HepG2 (cell line): ENCODE measurements around the gene SMYD2. TPM values are rescaled to one million over a fixed set of nuclear protein-coding genes. Genes with fewer than 3 reads are reported as not detected.

ENCODE experiments used
- ATAC-seq: fragments of 200-7000 bp; cut with Tn5 transposase; 3 replicates; pipeline ENCODE4 v1.9.1; 2020; ENCODE audit warnings: mild to moderate bottlenecking, moderate library complexity
- BruUV-seq: library from RNA; stranded (reverse); fragments of 400-500 nt; replicated peaks from 2 replicates; lab custom pipeline; 2021; lab: Mats Ljungman, UMichigan
- CTCF ChIA-PET: fragments of 300-600 bp; formaldehyde crosslinking; extraction: SDS; loops from one replicate; lab custom pipeline; 2021; ENCODE audit warnings: low total read pairs, inconsistent platforms, low intra/inter-chr PET ratio; lab: Yijun Ruan, JAX
- POLR2A ChIA-PET: fragments of 350-600 bp; sonication (Branson Sonifier 250); formaldehyde crosslinking; loops from one replicate; lab custom pipeline; 2020; ENCODE audit warnings: antibody characterized with exemption, inconsistent platforms; lab: Yijun Ruan, JAX
- DNase-seq: peaks from one replicate; pipeline ENCODE4 v3.0.0-alpha.2; 2015; ENCODE audit warnings: low spot score
- FAIRE-seq: peaks from 3 replicates; lab custom pipeline; 2011; peaks lifted over from hg19 to GRCh38; lab: Jason Lieb, UNC
- H2AFZ ChIP-seq: one replicate; pipeline ENCODE4 v1.6.1; 2011; ENCODE audit warnings: low read length, inconsistent platforms
- H3K27ac ChIP-seq: fragments of 300-600 bp; 3 replicates; pipeline ENCODE4 v1.8.0; 2011; ENCODE audit warnings: mixed run types, mild to moderate bottlenecking, mixed read lengths, low read length, inconsistent platforms; ENCODE audit not compliant: insufficient read depth; ENCODE audit errors: extremely low read length
- H3K27me3 ChIP-seq, 2 experiments: fragments of 200-600 bp in 1 of 2; 2 replicates in 1 of 2; 3 replicates in 1 of 2; pipeline versions ENCODE4 v1.6.0 to v1.8.0; 2011; ENCODE audit warnings: low read length in 2 of 2, mild to moderate bottlenecking in 2 of 2, moderate library complexity in 2 of 2, inconsistent platforms in 1 of 2; ENCODE audit not compliant: insufficient read depth in 2 of 2, control insufficient read depth in 1 of 2
- H3K36me3 ChIP-seq, 2 experiments: fragments of 200-600 bp in 1 of 2; replicated peaks in 1 of 2; 2 replicates in 1 of 2; 3 replicates in 1 of 2; pipeline versions ENCODE4 v1.5.1 to v1.8.0; 2011; ENCODE audit warnings: low read length in 2 of 2, inconsistent platforms in 1 of 2; ENCODE audit not compliant: insufficient read depth in 2 of 2, control insufficient read depth in 1 of 2
- H3K4me1 ChIP-seq: 2 replicates; pipeline ENCODE4 v1.5.1; 2012; ENCODE audit warnings: low read length, inconsistent platforms; ENCODE audit not compliant: insufficient read depth
- H3K4me2 ChIP-seq: 2 replicates; pipeline ENCODE4 v1.6.0; 2011; ENCODE audit warnings: low read depth, low read length, inconsistent platforms
- H3K4me3 ChIP-seq, 3 experiments: fragments of 200-600 bp in 1 of 3; sonication (generic), shearing (Covaris generic) in 1 of 3; replicated peaks in 1 of 3; 2 replicates each; pipeline ENCODE4 v1.5.1; 2011 to 2016; ENCODE audit warnings: low read length in 3 of 3, inconsistent platforms in 2 of 3, low read depth in 2 of 3, mild to moderate bottlenecking in 2 of 3, control low read depth in 1 of 3, mixed read lengths in 1 of 3; ENCODE audit not compliant: insufficient read depth in 1 of 3
- H3K79me2 ChIP-seq: one replicate; pipeline ENCODE4 v1.6.1; 2011; ENCODE audit warnings: low read length, inconsistent platforms; ENCODE audit not compliant: insufficient read depth
- H3K9ac ChIP-seq: 2 replicates; pipeline ENCODE4 v1.6.0; 2011; ENCODE audit warnings: mild to moderate bottlenecking, low read depth, low read length, inconsistent platforms; ENCODE audit not compliant: insufficient read depth
- H3K9me3 ChIP-seq: 2 replicates; pipeline ENCODE4 v1.5.1; 2012; ENCODE audit warnings: mild to moderate bottlenecking, low read length
- H4K20me1 ChIP-seq: 2 replicates; pipeline ENCODE4 v1.6.0; 2011; ENCODE audit warnings: inconsistent platforms, mild to moderate bottlenecking, low read length, moderate library complexity; ENCODE audit not compliant: insufficient read depth
- HNRNPL ChIP-seq: fragments of 200-400 bp; formaldehyde crosslinking; IDR thresholded peaks from 2 replicates; pipeline ENCODE4 v1.6.1; 2017; ENCODE audit warnings: mild to moderate bottlenecking, low read depth, low read length
- POLR2AphosphoS5 ChIP-seq: IDR thresholded peaks from 2 replicates; pipeline ENCODE4 v1.6.1; 2012; ENCODE audit warnings: low read depth, low read length
- REL ChIP-seq: sonication (generic); formaldehyde crosslinking; conservative IDR thresholded peaks from 2 replicates; pipeline ENCODE4 v1.8.0; 2022; ENCODE audit warnings: mild to moderate bottlenecking, missing genetic modification reagents, moderate library complexity
- SMAD1 ChIP-seq: sonication (generic); formaldehyde crosslinking; IDR thresholded peaks from 2 replicates; pipeline ENCODE4 v1.4.0; 2020; ENCODE audit warnings: missing genetic modification reagents, low read depth, mild to moderate bottlenecking, borderline replicate concordance
- SRSF1 ChIP-seq: fragments of 200-400 bp; formaldehyde crosslinking; optimal IDR thresholded peaks from 2 replicates; pipeline ENCODE3; 2017; ENCODE audit warnings: mild to moderate bottlenecking, low read depth, low read length, moderate library complexity
- TRIM24 ChIP-seq: sonication (generic); formaldehyde crosslinking; IDR thresholded peaks from 2 replicates; pipeline ENCODE4 v1.8.0; 2022; ENCODE audit warnings: mild to moderate bottlenecking, missing genetic modification reagents
- ZFY ChIP-seq: sonication (generic); formaldehyde crosslinking; IDR thresholded peaks from 2 replicates; pipeline ENCODE4 v1.4.0; 2020; ENCODE audit warnings: missing genetic modification reagents
- WGBS: methylation state at CpG from one replicate; pipeline ENCODE4 v1.1.6; 2017; ENCODE audit warnings: low lambda C conversion rate; 5-methylcytosine and 5-hydroxymethylcytosine counted together
- in situ Hi-C: cut with HindIII; loops from 2 replicates; pipeline ENCODE4 v1.10.0; 2017; ENCODE audit warnings: low pct_unique_long_range_greater_than_20kb; ENCODE audit not compliant: extremely low pct_ligation_motif_present
- intact Hi-C: fragments of 100-400 bp; cut with micrococcal nuclease; formaldehyde crosslinking; loops from one replicate; pipeline ENCODE4 v1.10.0; 2022; ENCODE audit not compliant: unreplicated experiment
- polyA plus RNA-seq, 8 experiments: library from polyadenylated mRNA; depleted of rRNA in 3 of 8; stranded (reverse) in 7 of 8; unstranded in 1 of 8; fragments of >200 nt; fragmentation: Illumina TruSeq in 4 of 8; extraction: Trizol in 4 of 8; gene quantifications; 2 replicates each; pipeline versions ENCODE4 v1.2.1 to v1.2.3, GENCODE V29; 2011 to 2016; ENCODE audit warnings: low read depth in 4 of 8, missing spikeins in 1 of 8, mixed read lengths in 1 of 8; ENCODE audit not compliant: insufficient read depth in 1 of 8
- total RNA-seq, 5 experiments: library from RNA; depleted of rRNA; stranded (reverse); fragments of >200 nt; fragmentation: Illumina TruSeq; extraction: Trizol; gene quantifications; 2 replicates each; pipeline ENCODE4 v1.2.3, GENCODE V29; 2016; ENCODE audit warnings: low read depth in 1 of 5
- TF ChIP-seq, protein P1 (sequence below): sonication (generic); formaldehyde crosslinking; IDR thresholded peaks from 2 replicates; pipeline ENCODE4 v1.4.0; 2020; ENCODE audit warnings: low read depth, mild to moderate bottlenecking, missing genetic modification reagents
- TF ChIP-seq, protein P2 (sequence below): sonication (generic); formaldehyde crosslinking; IDR thresholded peaks from 2 replicates; pipeline ENCODE4 v1.4.0; 2020; ENCODE audit warnings: mild to moderate bottlenecking, missing genetic modification reagents, borderline replicate concordance
- TF ChIP-seq, protein P3 (sequence below): sonication (generic); formaldehyde crosslinking; IDR thresholded peaks from 2 replicates; pipeline ENCODE4 v1.5.1; 2020; ENCODE audit warnings: mild to moderate bottlenecking, missing genetic modification reagents, moderate library complexity
- TF ChIP-seq, protein P4 (sequence below): sonication (generic); formaldehyde crosslinking; conservative IDR thresholded peaks from 2 replicates; pipeline ENCODE4 v1.4.0; 2020; ENCODE audit warnings: missing genetic modification reagents
- TF ChIP-seq, protein P5 (sequence below): sonication (generic); formaldehyde crosslinking; IDR thresholded peaks from 2 replicates; pipeline ENCODE4 v1.4.0; 2020; ENCODE audit warnings: missing genetic modification reagents
- TF ChIP-seq, protein P6 (sequence below): sonication (generic); formaldehyde crosslinking; IDR thresholded peaks from 2 replicates; pipeline ENCODE4 v1.4.0; 2020; ENCODE audit warnings: missing genetic modification reagents

SMYD2 gene
- total and polyA plus RNA-seq, 2 of the 13 experiments (the other 11 are each of a cell fraction or from before 2014, with no cell fraction given): 72.7 to 139 TPM

DNA sequence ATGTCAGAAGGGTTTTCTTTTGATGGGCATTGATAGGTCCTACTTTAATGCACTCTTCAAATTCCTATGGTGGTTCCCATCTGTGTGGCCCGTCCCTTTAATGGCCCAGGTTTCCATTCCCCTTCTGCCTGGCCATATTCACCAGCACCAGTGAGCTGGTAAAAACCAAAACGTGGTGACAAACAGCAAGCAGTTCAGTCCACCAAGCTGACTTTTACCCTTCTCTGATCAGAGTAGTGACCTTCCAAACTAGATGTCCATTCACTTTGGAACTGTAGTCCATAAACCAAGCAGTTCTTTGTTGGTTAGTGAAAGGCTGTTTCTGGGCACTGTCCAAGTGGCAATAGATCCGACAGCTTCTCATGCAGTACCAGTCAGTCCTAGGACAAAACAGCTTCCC lies 60.5 kb downstream of the SMYD2 start (continued):
- TF ChIP-seq, protein P1, sequence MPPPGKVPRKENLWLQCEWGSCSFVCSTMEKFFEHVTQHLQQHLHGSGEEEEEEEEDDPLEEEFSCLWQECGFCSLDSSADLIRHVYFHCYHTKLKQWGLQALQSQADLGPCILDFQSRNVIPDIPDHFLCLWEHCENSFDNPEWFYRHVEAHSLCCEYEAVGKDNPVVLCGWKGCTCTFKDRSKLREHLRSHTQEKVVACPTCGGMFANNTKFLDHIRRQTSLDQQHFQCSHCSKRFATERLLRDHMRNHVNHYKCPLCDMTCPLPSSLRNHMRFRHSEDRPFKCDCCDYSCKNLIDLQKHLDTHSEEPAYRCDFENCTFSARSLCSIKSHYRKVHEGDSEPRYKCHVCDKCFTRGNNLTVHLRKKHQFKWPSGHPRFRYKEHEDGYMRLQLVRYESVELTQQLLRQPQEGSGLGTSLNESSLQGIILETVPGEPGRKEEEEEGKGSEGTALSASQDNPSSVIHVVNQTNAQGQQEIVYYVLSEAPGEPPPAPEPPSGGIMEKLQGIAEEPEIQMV (CRISPR knock-in tag): no peak
- no peak for TF ChIP-seq TRIM24
- TF ChIP-seq, protein P2, sequence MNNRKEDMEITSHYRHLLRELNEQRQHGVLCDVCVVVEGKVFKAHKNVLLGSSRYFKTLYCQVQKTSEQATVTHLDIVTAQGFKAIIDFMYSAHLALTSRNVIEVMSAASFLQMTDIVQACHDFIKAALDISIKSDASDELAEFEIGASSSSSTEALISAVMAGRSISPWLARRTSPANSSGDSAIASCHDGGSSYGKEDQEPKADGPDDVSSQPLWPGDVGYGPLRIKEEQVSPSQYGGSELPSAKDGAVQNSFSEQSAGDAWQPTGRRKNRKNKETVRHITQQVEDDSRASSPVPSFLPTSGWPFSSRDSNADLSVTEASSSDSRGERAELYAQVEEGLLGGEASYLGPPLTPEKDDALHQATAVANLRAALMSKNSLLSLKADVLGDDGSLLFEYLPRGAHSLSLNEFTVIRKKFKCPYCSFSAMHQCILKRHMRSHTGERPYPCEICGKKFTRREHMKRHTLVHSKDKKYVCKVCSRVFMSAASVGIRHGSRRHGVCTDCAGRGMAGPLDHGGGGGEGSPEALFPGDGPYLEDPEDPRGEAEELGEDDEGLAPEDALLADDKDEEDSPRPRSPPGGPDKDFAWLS (CRISPR knock-in tag): no peak

DNA sequence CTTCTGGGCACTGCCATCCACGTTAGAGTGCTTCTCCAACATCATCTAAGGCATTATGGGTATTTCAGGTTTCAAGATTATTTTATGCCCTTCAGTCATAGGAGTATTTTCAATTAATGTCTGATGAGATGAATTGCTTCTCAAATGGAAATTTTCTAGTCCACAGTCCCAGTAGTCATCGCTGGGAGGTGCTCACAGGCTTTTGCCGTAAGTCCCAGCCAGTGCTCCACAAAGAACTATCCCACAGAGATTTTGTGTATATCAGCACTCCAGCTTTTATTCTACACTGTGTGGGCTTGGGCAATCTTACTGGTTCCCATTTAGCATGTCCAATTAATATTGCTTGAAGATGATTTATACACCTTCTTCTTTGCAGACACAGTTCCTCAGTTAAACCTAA lies 61.0 kb downstream of the SMYD2 start:
- Histone ChIP-seq H3K4me1 (no peaks in the 10 kb centered on the region; the same call in 1 of the 2 replicates), H3K79me2 (no peaks in the 10 kb centered on the region), H3K27me3 (no peaks in the 10 kb centered on the region), H4K20me1 (no peaks in the 10 kb centered on the region), H3K36me3 (peaks cover 3 to 19% of the 10 kb centered on the region in 2 experiments), H3K9ac (no peak overlapping the region), H3K4me2 (no peak overlapping the region), H3K27ac (no peak overlapping the region), H3K4me3 (no peak overlapping the region), H3K9me3 (peaks cover 19% of the 10 kb centered on the region), H2AFZ (no peak overlapping the region)
- ATAC-seq: no peak
- no TSS peak for BruUV-seq
- DNase-seq: no peak
- intact Hi-C loops (no loop called here), in situ Hi-C loops (no loop called here)
- POLR2A ChIA-PET: no interaction called here
- WGBS: 91% methylated on average over 3 of the region's 3 CpGs
- CTCF ChIA-PET: no interaction called here
- FAIRE-seq: no peak
- TF ChIP-seq ZFY (CRISPR knock-in tag) (no peak), HNRNPL (no peak), POLR2AphosphoS5 (no peak), REL (CRISPR knock-in tag) (no peak), SRSF1 (no peak), SMAD1 (CRISPR knock-in tag) (no peak)
- TF ChIP-seq, protein P3, sequence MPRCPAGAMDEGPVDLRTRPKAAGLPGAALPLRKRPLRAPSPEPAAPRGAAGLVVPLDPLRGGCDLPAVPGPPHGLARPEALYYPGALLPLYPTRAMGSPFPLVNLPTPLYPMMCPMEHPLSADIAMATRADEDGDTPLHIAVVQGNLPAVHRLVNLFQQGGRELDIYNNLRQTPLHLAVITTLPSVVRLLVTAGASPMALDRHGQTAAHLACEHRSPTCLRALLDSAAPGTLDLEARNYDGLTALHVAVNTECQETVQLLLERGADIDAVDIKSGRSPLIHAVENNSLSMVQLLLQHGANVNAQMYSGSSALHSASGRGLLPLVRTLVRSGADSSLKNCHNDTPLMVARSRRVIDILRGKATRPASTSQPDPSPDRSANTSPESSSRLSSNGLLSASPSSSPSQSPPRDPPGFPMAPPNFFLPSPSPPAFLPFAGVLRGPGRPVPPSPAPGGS (CRISPR knock-in tag): no peak
- TF ChIP-seq, protein P4, sequence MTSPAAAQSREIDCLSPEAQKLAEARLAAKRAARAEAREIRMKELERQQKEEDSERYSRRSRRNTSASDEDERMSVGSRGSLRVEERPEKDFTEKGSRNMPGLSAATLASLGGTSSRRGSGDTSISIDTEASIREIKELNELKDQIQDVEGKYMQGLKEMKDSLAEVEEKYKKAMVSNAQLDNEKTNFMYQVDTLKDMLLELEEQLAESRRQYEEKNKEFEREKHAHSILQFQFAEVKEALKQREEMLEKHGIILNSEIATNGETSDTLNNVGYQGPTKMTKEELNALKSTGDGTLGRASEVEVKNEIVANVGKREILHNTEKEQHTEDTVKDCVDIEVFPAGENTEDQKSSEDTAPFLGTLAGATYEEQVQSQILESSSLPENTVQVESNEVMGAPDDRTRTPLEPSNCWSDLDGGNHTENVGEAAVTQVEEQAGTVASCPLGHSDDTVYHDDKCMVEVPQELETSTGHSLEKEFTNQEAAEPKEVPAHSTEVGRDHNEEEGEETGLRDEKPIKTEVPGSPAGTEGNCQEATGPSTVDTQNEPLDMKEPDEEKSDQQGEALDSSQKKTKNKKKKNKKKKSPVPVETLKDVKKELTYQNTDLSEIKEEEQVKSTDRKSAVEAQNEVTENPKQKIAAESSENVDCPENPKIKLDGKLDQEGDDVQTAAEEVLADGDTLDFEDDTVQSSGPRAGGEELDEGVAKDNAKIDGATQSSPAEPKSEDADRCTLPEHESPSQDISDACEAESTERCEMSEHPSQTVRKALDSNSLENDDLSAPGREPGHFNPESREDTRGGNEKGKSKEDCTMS (CRISPR knock-in tag): no peak
- TF ChIP-seq, protein P5, sequence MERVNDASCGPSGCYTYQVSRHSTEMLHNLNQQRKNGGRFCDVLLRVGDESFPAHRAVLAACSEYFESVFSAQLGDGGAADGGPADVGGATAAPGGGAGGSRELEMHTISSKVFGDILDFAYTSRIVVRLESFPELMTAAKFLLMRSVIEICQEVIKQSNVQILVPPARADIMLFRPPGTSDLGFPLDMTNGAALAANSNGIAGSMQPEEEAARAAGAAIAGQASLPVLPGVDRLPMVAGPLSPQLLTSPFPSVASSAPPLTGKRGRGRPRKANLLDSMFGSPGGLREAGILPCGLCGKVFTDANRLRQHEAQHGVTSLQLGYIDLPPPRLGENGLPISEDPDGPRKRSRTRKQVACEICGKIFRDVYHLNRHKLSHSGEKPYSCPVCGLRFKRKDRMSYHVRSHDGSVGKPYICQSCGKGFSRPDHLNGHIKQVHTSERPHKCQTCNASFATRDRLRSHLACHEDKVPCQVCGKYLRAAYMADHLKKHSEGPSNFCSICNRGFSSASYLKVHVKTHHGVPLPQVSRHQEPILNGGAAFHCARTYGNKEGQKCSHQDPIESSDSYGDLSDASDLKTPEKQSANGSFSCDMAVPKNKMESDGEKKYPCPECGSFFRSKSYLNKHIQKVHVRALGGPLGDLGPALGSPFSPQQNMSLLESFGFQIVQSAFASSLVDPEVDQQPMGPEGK (CRISPR knock-in tag): no peak
- TF ChIP-seq, protein P6, sequence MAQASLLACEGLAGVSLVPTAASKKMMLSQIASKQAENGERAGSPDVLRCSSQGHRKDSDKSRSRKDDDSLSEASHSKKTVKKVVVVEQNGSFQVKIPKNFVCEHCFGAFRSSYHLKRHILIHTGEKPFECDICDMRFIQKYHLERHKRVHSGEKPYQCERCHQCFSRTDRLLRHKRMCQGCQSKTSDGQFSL (CRISPR knock-in tag): no peak
